GM10847 (cell line): Measurements from ENCODE around the gene BAK1.

ENCODE experiments used
- POLR2A ChIP-seq: IDR thresholded peaks from 2 replicates; pipeline ENCODE4 v1.6.1; 2011; ENCODE audit not compliant: insufficient read length; ENCODE audit errors: extremely low read depth

Gene BAK1

DNA sequence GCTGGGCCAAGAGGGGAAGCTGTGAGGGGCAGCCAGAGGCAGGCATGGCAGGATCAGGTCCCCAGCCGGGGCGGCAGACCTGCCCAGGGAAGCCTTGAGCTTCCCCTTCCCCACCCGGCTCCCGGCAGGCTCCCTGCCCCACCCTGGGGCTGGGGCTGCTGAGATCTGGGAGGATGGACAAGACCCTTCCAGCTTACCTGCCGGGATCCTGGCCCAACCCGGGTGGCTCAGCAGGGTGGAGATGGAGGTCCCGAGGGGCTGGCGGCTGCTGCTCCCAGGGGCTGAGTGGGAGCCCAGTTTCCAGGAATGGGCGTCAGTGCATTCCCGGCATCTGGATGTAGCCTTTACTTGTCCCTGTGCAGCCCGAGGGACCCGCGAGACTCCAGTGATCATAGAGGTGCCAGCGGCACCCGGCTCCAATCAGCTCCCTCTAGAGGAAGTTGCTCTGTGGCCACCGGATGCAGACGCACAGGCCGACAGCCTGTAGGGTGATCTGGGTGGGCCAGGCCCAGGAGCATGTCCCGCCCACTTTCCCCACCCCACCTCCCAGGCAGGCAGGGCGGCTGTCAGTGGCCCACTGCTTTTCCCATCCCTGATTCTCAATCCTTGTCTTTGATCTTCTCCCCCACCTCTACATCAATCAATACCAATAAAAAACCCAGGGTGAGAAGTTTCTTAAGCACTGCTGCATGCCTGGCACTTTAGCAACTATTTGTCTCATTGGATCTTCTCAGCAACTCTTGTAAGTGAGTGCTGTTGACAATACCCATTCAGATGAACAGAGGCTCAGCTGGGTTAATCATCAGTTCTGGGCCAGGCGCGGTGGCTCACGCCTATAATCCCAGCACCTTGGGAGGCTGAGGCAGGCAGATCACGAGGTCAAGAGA is at the start of gene BAK1:
TSS of gene BAK1 (minus strand) at position 449 of the 887 bp plus-strand sequence. CDS start 2,672 bp downstream, outside the sequence.
- peak; percentile 31 for TF ChIP-seq POLR2A

GRCh38 chr6:33628401-33628964 is 48.4 kb upstream of the BAK1 start:
- no peak for TF ChIP-seq POLR2A

DNA sequence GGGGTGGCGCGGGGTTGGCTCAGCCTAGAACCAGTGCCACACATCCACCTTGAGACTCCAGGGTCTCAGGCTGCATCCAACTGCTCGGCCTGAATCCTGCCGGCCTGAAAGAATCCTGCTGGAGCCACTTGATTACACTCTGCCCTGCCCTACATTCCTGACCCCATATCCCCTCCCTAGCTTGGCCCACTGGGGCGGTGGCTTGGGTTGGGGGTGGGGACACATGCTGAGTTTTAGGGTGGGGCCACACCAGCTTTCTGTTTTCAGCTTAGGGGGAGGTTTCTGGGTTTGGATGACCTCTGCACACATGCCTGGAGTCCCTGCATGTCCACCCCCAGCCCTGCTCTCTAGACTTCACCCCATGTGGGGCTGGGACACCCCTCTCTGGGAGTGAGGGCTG is 47.8 kb upstream of the BAK1 start:
- TF ChIP-seq POLR2A = no peak

DNA sequence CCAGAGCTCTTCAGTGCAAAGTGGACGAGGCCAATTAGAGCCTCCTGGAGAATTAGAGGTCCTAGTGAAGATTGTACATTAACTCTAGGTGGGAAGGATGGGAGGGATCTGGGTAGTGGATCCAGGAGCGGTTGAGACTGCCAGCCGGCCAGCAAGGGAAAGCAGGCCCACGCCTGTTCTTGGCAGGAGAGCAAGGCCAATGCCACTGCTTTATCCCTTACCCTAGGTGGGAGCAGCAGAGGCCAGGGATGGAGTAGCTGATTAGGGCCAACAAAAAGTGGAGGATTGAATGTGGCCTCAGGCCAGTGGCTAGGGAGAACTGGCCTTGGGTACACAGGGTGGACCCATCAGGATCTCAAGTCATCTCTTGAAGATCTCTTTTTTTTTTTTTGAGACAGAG is 44.8 kb upstream of the BAK1 start:
- no peak for TF ChIP-seq POLR2A

GRCh38 chr6:33623895-33624381 is 43.9 kb upstream of the BAK1 start:
- TF ChIP-seq POLR2A = no peak

DNA sequence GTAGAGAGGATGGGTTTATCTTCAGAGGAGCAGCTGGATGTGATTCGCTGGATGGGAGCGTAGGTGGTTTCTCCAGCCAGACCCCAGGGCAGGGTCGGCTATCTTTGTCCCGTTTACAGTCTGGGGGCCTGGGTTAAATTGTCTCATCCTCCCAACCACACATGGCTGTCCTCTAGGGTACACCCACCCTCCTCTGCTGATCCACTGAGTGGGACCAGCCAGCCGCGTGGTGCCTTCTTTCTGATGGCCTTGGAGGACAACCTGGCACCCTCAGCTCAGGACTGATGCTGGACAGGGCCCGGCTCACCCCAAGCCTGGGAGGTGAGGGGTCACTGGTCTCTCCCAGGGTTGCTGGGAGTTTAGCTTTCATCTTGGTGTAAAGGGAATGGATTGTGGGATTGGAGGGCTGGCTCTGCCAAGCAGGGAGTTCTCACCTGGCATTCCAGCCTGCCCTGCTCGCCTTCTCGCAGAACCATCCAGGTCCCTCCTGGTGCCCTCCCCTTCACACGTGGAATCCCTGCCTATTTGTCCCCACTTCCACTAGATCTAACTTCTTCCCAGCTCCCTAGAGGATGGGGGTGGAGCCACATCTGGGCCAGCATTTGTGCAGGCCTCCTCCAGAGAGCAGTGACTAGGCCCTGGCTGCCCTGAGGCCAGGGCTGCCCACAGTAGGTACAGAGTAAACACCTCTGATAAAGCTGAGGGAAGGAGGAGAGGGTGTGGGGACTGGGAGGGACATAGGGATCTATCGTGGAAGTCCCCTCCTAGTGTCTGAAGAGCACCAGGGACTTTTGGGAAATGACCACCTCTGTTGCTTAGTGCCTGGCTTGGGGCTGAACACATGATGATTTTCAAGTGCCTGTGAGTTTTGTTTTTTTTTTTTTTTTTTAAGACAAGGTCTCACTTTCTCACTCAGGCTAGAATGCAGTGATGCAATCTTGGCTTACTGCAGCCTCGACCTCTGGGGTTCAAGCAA is 42.7 kb upstream of the BAK1 start:
- TF ChIP-seq POLR2A = no peak

DNA sequence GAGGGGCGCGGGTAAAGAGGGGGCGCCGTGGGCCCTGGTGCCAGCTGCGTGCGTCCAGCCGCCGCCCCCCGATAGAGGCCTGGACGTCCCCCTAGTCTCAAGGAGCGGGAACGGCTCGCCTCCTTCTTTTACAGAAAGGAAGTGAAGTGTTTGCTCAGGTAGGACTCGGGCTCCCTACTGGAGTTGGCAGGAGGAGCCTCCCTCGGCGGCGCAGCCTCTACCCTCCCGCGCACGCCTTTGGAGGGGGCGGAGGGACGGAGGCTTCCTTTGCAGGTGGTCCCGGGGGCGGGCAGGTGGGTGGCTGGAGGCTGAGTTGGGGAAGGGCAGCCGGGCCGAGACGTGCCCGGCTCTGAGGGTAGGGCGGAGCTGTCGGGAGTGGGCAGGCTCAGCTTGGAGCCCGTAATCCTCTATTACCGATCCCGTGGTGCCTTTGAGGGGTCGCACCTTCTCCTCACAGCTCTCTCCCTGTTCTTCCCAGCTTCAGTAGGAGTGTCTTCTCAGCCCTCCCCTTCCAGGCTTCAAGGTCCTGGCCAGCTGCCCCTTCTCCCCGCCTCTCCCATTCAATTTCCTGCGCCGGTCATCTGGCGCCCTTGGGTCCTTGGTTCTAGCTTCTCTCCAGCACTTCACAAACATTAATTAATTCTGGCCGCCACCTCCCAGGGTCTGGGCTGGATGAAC is 41.8 kb upstream of the BAK1 start:
- no peak for TF ChIP-seq POLR2A

DNA sequence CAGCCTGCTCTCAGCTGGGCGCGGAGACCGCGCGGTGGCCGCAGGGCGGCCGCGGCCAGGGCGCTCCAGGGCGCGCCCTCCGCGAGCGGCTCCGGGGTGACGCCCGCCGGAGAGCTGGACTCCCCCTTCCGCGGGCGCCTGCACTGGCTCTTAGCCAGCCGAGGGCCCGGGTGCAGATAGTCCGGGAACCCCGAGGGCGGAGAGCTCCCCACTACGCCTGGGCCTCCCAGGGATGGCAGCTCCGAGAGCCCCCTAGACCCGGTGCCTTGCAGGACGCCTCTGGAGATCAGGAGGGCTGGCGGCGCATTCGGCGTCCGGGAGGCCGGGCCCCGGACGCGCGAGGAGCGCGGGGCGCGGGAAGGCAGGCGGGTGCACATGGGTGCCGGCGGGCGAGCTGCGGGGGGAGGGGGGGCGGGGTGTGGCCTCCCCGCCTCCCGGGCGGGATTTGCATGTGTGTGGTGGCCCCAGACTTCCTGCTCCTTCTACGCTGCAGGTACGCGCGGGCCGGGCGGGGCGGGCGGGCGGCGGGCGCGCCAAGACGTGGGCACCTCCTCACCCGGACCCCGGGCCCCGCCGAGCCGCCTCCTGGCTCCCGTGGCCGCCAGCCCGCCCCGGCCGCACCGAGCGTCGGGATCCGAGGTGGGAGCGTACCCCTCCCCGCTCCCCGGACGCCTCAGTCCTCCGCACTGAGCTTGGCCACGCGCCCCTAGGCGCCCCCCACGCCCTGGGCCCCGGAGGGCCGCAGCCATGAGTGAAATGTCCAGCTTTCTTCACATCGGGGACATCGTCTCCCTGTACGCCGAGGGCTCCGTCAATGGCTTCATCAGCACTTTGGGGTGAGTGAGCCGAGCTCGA is 41.0 kb upstream of the BAK1 start, which contains the start of gene ITPR3:
TSS of gene ITPR3 (plus strand) at position 467 of the 855 bp plus-strand sequence. CDS start at position 748, 281 bp downstream.
- peak; percentile 51 for TF ChIP-seq POLR2A

- no peak for TF ChIP-seq POLR2A
Observed at GRCh38 chr6:33620158-33620855, 40.2 kb upstream of the BAK1 start.

GRCh38 chr6:33619166-33619840 is 39.2 kb upstream of the BAK1 start:
- no peak for TF ChIP-seq POLR2A

GRCh38 chr6:33616913-33617312 is 36.8 kb upstream of the BAK1 start:
- no peak for TF ChIP-seq POLR2A

DNA sequence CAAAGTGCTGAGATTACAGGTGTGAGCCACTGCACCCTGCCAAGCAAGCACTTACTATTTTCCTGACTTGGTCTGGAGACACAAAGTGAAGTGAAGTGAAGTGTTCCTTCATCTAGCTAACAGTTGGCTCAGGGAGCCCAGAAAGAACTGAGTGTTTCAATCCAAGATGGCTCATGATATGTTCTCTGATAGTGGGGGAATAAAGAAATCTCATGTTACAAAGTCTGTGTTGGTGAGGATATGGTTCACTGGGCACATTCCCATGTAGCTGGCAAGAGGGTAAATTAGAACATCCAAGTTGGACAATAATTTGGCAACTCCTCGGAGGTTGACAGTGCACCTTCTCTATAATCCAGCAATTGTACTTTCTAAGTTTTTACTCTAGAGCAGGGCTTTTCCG is 36.0 kb upstream of the BAK1 start:
- TF ChIP-seq POLR2A = no peak

GRCh38 chr6:33613795-33614168 is 33.7 kb upstream of the BAK1 start:
- no peak for TF ChIP-seq POLR2A
